ENCODE data around the gene CCDC149. TPM values are rescaled to one million over a fixed set of nuclear protein-coding genes. Genes with fewer than 3 reads are reported as not detected.

Gene CCDC149
- total RNA-seq, 2 experiments from 2014 or later, result not detected

DNA sequence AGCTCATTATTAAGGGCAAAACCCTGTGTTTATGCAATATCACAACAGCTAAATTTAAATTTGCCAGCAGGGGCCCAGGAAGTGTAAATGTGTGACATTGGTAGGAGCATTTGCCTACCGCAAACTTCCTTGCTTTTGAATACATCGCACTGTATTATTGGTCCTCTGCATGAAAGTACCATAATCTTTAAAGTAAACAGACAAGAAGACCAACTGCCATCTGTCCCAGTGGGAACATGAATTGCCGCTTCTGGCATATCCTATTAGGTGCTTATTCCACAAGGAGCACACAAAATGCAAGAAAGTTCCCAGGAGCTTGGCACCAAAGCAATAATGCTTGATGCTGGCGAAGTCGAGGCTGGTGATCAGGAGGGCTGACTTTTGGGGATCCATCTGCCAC lies 66.1 kb downstream of the CCDC149 start:
- Mint-ChIP-seq H3K27me3 (no peaks in the 10 kb centered on the region), H3K9me3 (no peaks in the 10 kb centered on the region), H3K4me1 (no peaks in the 10 kb centered on the region), H3K4me3 (no peak overlapping the region), H3K36me3 (no peaks in the 10 kb centered on the region), H3K27ac (no peak overlapping the region)
- DNase-seq, result no peak

- no peaks in the 10 kb centered on the region for H3K36me3 Mint-ChIP-seq
- no peak overlapping the region for H3K27ac Mint-ChIP-seq
- no peaks in the 10 kb centered on the region for H3K9me3 Mint-ChIP-seq
- no peak for DNase-seq
- no peaks in the 10 kb centered on the region for H3K27me3 Mint-ChIP-seq
- no peaks in the 10 kb centered on the region for H3K4me1 Mint-ChIP-seq
- H3K4me3 Mint-ChIP-seq, result no peak overlapping the region
These were observed 66.9 kb downstream of the CCDC149 start for GRCh38 chr4:24845902-24846301.

DNA sequence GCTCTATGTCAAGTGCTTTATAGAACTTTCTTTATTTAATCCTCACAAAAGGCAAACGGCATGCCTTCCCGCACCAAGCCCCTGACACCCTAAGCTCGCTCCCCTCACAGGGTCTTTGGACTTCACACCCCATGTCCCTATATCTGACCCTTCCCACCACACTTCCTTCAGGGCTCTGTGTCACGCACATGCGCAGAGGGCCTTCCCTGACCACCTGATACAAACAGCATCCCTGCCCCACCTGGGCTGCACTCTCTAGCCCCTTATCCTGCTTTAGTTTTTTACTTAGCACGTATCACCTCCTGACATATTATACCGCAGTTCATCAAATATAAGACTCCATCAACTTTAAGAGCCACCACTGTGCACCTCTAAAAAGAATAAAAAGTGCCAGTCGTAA lies 67.7 kb downstream of the CCDC149 start:
- Mint-ChIP-seq H3K27me3 (no peaks in the 10 kb centered on the region), H3K4me3 (no peak overlapping the region), H3K27ac (no peak overlapping the region), H3K4me1 (no peaks in the 10 kb centered on the region), H3K9me3 (no peaks in the 10 kb centered on the region), H3K36me3 (no peaks in the 10 kb centered on the region)
- DNase-seq, result no peak

GRCh38 chr4:24843096-24843495 lies 69.7 kb downstream of the CCDC149 start:
- Mint-ChIP-seq H3K4me3 (no peak overlapping the region), H3K27ac (no peak overlapping the region), H3K9me3 (no peaks in the 10 kb centered on the region), H3K4me1 (no peaks in the 10 kb centered on the region), H3K27me3 (no peaks in the 10 kb centered on the region), H3K36me3 (no peaks in the 10 kb centered on the region)
- no peak for DNase-seq

- Mint-ChIP-seq H3K4me3 (no peak overlapping the region), H3K9me3 (no peaks in the 10 kb centered on the region), H3K27me3 (no peaks in the 10 kb centered on the region), H3K4me1 (no peaks in the 10 kb centered on the region), H3K27ac (no peak overlapping the region), H3K36me3 (no peaks in the 10 kb centered on the region)
- no peak for DNase-seq
These were observed 70.5 kb downstream of the CCDC149 start for GRCh38 chr4:24842356-24842755.

DNA sequence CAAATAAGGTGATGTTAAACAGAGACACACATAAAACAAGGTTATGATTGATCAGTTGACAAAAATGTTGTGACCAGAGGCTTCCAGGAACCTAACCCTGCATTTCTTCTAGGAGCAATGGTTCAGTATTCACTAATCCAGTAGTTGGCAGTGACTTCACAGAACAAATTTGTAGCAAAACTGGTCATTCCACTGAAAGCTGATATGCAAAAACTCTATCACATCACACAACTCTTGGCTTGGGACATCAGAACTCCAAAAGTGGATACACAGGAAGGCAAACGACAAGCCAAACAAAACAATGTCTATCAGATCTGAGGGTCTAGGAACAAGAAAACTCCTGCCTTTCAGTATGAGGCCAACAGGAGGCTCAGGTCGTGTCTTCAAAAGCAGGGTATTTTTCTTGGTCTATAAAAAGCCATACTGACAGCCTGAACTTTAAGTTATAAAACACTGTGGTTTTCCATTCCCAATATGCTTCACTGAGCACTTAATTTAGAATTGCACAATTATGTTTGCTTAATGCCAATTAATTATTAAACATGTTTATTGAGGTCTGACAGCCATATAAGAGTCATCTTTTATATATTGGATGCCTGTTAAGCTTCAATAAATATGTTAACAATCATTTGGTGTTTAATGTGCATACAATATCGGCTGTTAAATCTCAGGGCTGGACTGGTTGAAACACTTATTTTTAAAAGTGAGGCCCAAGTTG lies 71.9 kb downstream of the CCDC149 start:
- Mint-ChIP-seq H3K27me3 (no peaks in the 10 kb centered on the region), H3K27ac (no peak overlapping the region), H3K4me1 (no peaks in the 10 kb centered on the region), H3K9me3 (no peaks in the 10 kb centered on the region), H3K36me3 (no peaks in the 10 kb centered on the region), H3K4me3 (no peak overlapping the region)
- no peak for DNase-seq

DNA sequence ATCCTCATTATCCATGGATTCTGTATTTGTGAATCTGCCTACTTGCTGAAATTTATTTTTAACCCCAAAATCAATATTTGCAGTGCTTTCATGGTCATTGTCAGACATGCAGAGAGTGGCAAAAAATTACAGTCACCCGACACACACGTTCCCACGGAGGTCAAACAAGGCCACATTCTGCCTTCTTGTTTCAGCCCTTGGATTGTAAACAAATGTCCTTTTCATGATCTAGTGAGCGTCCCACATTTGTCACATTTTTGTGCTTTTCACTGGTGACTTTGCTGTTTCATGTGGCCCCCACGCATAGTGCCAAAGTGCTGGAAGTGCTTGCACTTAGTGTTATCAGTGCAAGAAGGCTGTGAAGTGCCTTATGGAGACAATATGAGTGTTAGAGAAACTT lies 72.5 kb downstream of the CCDC149 start:
- Mint-ChIP-seq H3K27me3 (no peaks in the 10 kb centered on the region), H3K4me1 (no peaks in the 10 kb centered on the region), H3K27ac (no peak overlapping the region), H3K36me3 (no peaks in the 10 kb centered on the region), H3K4me3 (no peak overlapping the region), H3K9me3 (no peaks in the 10 kb centered on the region)
- no peak for DNase-seq

DNA sequence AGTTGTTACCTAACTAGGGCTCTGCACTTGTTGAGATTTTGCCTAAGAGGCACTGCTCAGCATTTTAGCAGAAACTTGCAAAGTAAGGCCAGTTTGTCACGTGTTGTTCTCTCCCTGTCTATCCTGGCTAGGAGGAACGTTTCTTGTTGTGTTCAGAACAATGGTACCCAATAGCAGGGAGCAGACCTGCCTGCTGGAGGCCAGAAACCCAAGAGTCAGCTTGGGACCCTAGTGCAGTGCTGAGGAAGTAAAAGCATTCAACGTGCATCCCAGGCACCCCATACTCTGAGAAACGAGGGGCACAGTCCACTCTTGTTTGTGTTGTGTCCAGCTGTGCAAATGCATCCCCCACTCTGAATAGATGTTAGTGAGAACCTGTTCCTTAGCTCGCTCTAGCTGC lies 75.1 kb downstream of the CCDC149 start:
- DNase-seq, result no peak
- no peaks in the 10 kb centered on the region for H3K9me3 Mint-ChIP-seq
- H3K4me3 Mint-ChIP-seq, result no peak overlapping the region
- H3K36me3 Mint-ChIP-seq, result no peaks in the 10 kb centered on the region
- no peak overlapping the region for H3K27ac Mint-ChIP-seq
- H3K27me3 Mint-ChIP-seq, result no peaks in the 10 kb centered on the region
- H3K4me1 Mint-ChIP-seq, result no peaks in the 10 kb centered on the region

DNA sequence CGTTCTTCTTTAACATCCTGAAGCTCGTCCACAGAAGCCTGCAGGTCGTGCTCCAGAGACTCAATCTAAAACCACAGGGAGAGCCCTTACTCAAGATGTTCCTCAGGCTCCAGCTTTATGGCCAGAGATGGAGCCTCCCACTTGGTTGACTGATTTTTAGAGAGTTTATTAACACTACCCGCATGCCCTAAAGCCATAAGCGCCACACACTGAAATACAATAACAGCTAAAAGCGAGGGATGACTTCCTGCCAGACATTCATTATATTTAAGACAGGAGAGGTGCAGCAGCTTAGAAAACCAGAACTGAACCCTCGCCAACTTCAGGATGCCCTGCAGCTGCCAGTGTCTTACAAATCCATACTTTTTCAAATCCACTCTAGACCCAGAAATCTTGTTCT lies 75.5 kb downstream of the CCDC149 start:
- no peak overlapping the region for H3K27ac Mint-ChIP-seq
- no peak overlapping the region for H3K4me3 Mint-ChIP-seq
- H3K9me3 Mint-ChIP-seq, result no peaks in the 10 kb centered on the region
- no peaks in the 10 kb centered on the region for H3K27me3 Mint-ChIP-seq
- H3K36me3 Mint-ChIP-seq, result no peaks in the 10 kb centered on the region
- no peak for DNase-seq
- no peaks in the 10 kb centered on the region for H3K4me1 Mint-ChIP-seq

DNA sequence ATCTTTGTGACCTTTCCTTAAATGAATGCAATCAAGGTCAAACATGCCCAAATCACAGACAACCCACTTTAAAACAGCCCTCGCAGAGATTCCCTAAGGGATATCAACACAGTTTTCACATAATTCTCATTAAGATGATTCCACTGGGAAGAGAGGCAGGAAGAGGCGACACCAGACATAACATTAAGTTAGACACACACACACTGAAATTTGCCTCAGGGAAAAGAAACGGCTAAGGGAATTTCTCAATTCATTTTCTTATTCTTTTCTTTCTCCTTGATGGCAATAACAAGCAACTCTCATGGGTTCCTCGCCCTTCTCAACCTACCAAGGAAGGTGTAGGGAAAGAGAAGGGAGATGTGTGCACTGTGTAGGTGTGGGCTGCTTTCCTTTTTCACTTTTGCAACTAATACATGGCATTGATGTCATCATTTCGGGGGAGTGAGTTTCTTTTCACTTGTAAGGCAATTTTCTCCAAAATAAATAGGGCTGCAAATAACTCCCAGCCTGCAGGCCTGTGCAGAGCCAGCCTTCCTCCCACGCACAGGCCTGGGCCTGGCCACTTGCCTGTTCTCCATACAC lies 76.1 kb downstream of the CCDC149 start:
- no peaks in the 10 kb centered on the region for H3K36me3 Mint-ChIP-seq
- no peak overlapping the region for H3K27ac Mint-ChIP-seq
- no peaks in the 10 kb centered on the region for H3K27me3 Mint-ChIP-seq
- no peak for DNase-seq
- H3K4me1 Mint-ChIP-seq, result no peaks in the 10 kb centered on the region
- H3K9me3 Mint-ChIP-seq, result no peaks in the 10 kb centered on the region
- no peak overlapping the region for H3K4me3 Mint-ChIP-seq

GRCh38 chr4:24835696-24836095 lies 77.1 kb downstream of the CCDC149 start:
- Mint-ChIP-seq H3K27me3 (no peaks in the 10 kb centered on the region), H3K36me3 (no peaks in the 10 kb centered on the region), H3K4me1 (no peaks in the 10 kb centered on the region), H3K27ac (no peak overlapping the region), H3K9me3 (no peaks in the 10 kb centered on the region), H3K4me3 (no peak overlapping the region)
- no peak for DNase-seq

- no peak overlapping the region for H3K4me3 Mint-ChIP-seq
- no peak overlapping the region for H3K27ac Mint-ChIP-seq
- no peaks in the 10 kb centered on the region for H3K4me1 Mint-ChIP-seq
- peaks cover 5% of the 10 kb centered on the region for H3K27me3 Mint-ChIP-seq
- no peaks in the 10 kb centered on the region for H3K9me3 Mint-ChIP-seq
- no peak for DNase-seq
- H3K36me3 Mint-ChIP-seq, result no peaks in the 10 kb centered on the region
These were observed 81.2 kb downstream of the CCDC149 start for GRCh38 chr4:24831637-24832036.

DNA sequence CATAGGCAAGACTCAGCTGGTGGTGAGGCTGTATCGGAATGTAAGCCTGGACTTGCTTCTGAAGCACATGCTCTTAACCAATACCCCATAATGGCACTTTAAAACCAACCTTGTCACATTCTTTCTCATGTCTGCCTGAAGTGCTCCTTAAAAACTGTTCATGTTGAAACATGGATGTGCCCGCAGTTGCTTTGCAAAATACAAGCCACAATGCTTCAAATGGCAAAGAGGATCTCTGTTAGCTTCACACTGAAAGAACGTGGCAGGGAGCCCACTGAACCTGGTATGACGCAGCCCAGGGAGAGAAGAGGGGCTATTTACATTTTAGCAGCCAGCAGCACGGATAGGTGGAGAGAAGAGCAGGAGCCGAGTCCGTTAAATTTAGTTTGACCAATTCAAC lies 88.1 kb downstream of the CCDC149 start:
- no peak overlapping the region for H3K4me3 Mint-ChIP-seq
- DNase-seq, result no peak
- no peak overlapping the region for H3K27ac Mint-ChIP-seq
- H3K4me1 Mint-ChIP-seq, result no peaks in the 10 kb centered on the region
- H3K36me3 Mint-ChIP-seq, result no peaks in the 10 kb centered on the region
- peaks cover 9% of the 10 kb centered on the region for H3K27me3 Mint-ChIP-seq
- no peaks in the 10 kb centered on the region for H3K9me3 Mint-ChIP-seq

- no peak overlapping the region for H3K27ac Mint-ChIP-seq
These were observed 92.3 kb downstream of the CCDC149 start for GRCh38 chr4:24820541-24820940.

GRCh38 chr4:24816797-24817196 lies 96.0 kb downstream of the CCDC149 start:
- no peaks in the 10 kb centered on the region for H3K4me1 Mint-ChIP-seq
- peaks cover 3% of the 10 kb centered on the region for H3K9me3 Mint-ChIP-seq
- H3K27me3 Mint-ChIP-seq, result no peaks in the 10 kb centered on the region
- no peak for DNase-seq
- no peak overlapping the region for H3K4me3 Mint-ChIP-seq
- no peaks in the 10 kb centered on the region for H3K36me3 Mint-ChIP-seq
- H3K27ac Mint-ChIP-seq, result no peak overlapping the region

More at GRCh38 chr4:24820541-24820940, 92.3 kb downstream of the CCDC149 start:
- Mint-ChIP-seq H3K4me3 (no peak overlapping the region), H3K36me3 (no peaks in the 10 kb centered on the region), H3K27me3 (no peaks in the 10 kb centered on the region), H3K9me3 (no peaks in the 10 kb centered on the region), H3K4me1 (no peaks in the 10 kb centered on the region)
- DNase-seq, result no peak

GRCh38 chr4:24813732-24814131 lies 99.1 kb downstream of the CCDC149 start:
- Mint-ChIP-seq H3K27me3 (no peaks in the 10 kb centered on the region), H3K4me1 (no peaks in the 10 kb centered on the region), H3K36me3 (no peaks in the 10 kb centered on the region), H3K4me3 (no peak overlapping the region), H3K27ac (no peak overlapping the region), H3K9me3 (peaks cover 3% of the 10 kb centered on the region)
- no peak for DNase-seq

All from activated naive CD8-positive, alpha-beta T cell treated with anti-CD3 and anti-CD28 coated beads for 36 hours (primary cell).